Panc1 (cell line): ENCODE data around the gene CD1E. TPM values are rescaled to one million over a fixed set of nuclear protein-coding genes. Genes with fewer than 3 reads are reported as not detected.

Experiments used
- ATAC-seq: fragments of 200-7000 bp; cut with Tn5 transposase; 2 replicates; pipeline ENCODE4 v1.9.1; 2020; ENCODE audit warnings: mild to moderate bottlenecking, moderate library complexity
- BruUV-seq: library from RNA; stranded (reverse); fragments of 400-500 nt; replicated peaks from 2 replicates; lab custom pipeline; 2021; lab: Mats Ljungman, UMichigan
- CTCF ChIA-PET: fragments of 300-600 bp; sonication (Branson Sonifier 250); formaldehyde crosslinking; loops from one replicate; lab custom pipeline; 2022; ENCODE audit warnings: antibody characterized with exemption; lab: Charles Lee
- POLR2A ChIA-PET: fragments of 300-600 bp; sonication (Branson Sonifier 250); formaldehyde crosslinking; loops from one replicate; lab custom pipeline; 2022; ENCODE audit warnings: antibody characterized with exemption; lab: Charles Lee
- DNase-seq: peaks from one replicate; pipeline ENCODE4 v3.0.0-alpha.2; 2010; ENCODE audit warnings: low read depth, low spot score
- H3K27ac ChIP-seq: 2 replicates; pipeline ENCODE4 v1.5.1; 2011; ENCODE audit warnings: mild to moderate bottlenecking, low read length, inconsistent platforms
- H3K27me3 ChIP-seq: fragments of 200-500 bp; sonication (Bioruptor generic); 2 replicates; pipeline ENCODE4 v1.6.0; 2014; ENCODE audit warnings: low read length, inconsistent platforms; ENCODE audit not compliant: control insufficient read depth, insufficient read depth
- H3K36me3 ChIP-seq: fragments of 200-500 bp; sonication (Bioruptor generic); 2 replicates; pipeline ENCODE4 v1.5.1; 2014; ENCODE audit warnings: inconsistent platforms, mild to moderate bottlenecking, low read length, moderate library complexity; ENCODE audit not compliant: control insufficient read depth, insufficient read depth
- H3K4me1 ChIP-seq: 2 replicates; pipeline ENCODE4 v1.5.1; 2011; ENCODE audit warnings: inconsistent platforms, mild to moderate bottlenecking, low read length, moderate library complexity; ENCODE audit not compliant: control insufficient read depth, insufficient read depth
- H3K4me3 ChIP-seq, 2 experiments: 2 replicates each; pipeline ENCODE4 v1.5.1; 2011 to 2012; ENCODE audit warnings: low read depth in 2 of 2, low read length in 2 of 2, mild to moderate bottlenecking in 2 of 2, inconsistent platforms in 1 of 2, moderate library complexity in 1 of 2
- H3K9me3 ChIP-seq: fragments of 200-500 bp; sonication (Bioruptor generic); 2 replicates; pipeline ENCODE4 v1.5.1; 2014; ENCODE audit warnings: low read depth, mild to moderate bottlenecking, inconsistent platforms, low read length, moderate library complexity; ENCODE audit not compliant: control insufficient read depth, insufficient read depth
- POLR2AphosphoS5 ChIP-seq: IDR thresholded peaks from 2 replicates; pipeline ENCODE4 v1.6.1; 2012; ENCODE audit warnings: mild to moderate bottlenecking, low read depth, low read length, moderate library complexity
- SIN3A ChIP-seq: IDR thresholded peaks from 2 replicates; pipeline ENCODE4 v1.6.1; 2012; ENCODE audit warnings: low read depth, mild to moderate bottlenecking, low read length, moderate library complexity, borderline replicate concordance; ENCODE audit not compliant: insufficient read depth
- TCF7L2 ChIP-seq: IDR thresholded peaks from 2 replicates; pipeline ENCODE4 v1.6.1; 2011; ENCODE audit warnings: mild to moderate bottlenecking, low read depth, low read length, inconsistent platforms
- in situ Hi-C: cut with HindIII; loops from 2 replicates; pipeline ENCODE4 v1.10.0; 2016; ENCODE audit warnings: low sequenced_read_pairs, low pct_unique_long_range_greater_than_20kb
- intact Hi-C: fragments of 100-400 bp; cut with micrococcal nuclease; formaldehyde crosslinking; loops from one replicate; pipeline ENCODE4 v1.10.0; 2022; ENCODE audit not compliant: unreplicated experiment
- total RNA-seq: library from RNA; stranded (reverse); gene quantifications from one replicate; pipeline ENCODE4 v1.2.1, GENCODE V29; 2021; ENCODE audit not compliant: unreplicated experiment
- TF ChIP-seq, protein P1 (sequence below), 2 experiments: IDR thresholded peaks; 2 replicates each; pipeline ENCODE4 v1.6.1; 2011 to 2012; ENCODE audit warnings: low read depth in 2 of 2, control low read depth in 1 of 2, low read length in 1 of 2, mild to moderate bottlenecking in 1 of 2, moderate library complexity in 1 of 2; ENCODE audit not compliant: insufficient read depth in 1 of 2
- TF ChIP-seq, protein P2 (sequence below): fragments of 450-650 bp; IDR thresholded peaks from 2 replicates; pipeline ENCODE4 v1.5.1; 2017; ENCODE audit warnings: mild to moderate bottlenecking

The CD1E gene
- total RNA-seq, 1 experiment from 2014 or later: not detected

DNA sequence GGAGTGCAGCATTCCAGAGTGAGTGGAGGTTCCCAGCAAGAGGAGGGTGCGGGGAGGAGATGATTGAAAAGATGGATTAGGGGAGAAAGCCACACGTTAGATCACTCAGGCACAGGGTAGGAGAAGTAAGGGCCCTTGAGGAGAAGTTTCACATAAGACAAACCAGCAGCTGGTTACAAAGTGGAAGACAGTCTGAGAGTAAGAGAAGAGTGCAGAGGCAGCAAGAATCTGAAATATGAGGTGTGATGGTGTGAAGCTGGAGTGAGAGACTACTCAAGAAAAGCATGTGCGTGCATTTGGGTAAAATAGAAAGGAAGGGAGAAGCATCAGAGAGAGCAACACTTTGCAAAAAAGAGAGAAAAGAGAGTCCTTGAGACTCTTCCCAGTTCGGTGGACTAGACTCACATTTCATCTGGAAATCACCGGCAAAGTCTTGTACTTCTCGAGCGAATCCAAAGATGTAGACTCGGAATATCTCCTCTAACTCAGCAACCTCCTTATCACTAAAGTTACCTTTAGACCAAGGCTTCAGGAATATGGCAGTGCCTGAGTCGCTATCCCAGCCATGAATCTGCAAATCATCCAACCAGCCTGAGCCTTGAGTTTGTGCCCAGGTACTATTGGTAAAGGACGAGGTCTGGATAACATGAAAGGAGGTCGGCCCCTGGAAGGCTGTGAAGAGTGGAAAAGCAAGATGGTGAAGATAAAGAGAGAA is 23.1 kb upstream of the CD1E start:
- Histone ChIP-seq H3K36me3 (no peaks in the 10 kb centered on the region), H3K4me3 (no peak overlapping the region), H3K27me3 (no peaks in the 10 kb centered on the region), H3K27ac (no peak overlapping the region), H3K9me3 (no peaks in the 10 kb centered on the region), H3K4me1 (no peaks in the 10 kb centered on the region)
- DNase-seq (no peak), ATAC-seq (no peak)
- in situ Hi-C loops: no loop called here
- TF ChIP-seq TCF7L2: no peak
- no peak for TF ChIP-seq SIN3A
- TF ChIP-seq POLR2AphosphoS5: no peak
- TF ChIP-seq, protein P1, sequence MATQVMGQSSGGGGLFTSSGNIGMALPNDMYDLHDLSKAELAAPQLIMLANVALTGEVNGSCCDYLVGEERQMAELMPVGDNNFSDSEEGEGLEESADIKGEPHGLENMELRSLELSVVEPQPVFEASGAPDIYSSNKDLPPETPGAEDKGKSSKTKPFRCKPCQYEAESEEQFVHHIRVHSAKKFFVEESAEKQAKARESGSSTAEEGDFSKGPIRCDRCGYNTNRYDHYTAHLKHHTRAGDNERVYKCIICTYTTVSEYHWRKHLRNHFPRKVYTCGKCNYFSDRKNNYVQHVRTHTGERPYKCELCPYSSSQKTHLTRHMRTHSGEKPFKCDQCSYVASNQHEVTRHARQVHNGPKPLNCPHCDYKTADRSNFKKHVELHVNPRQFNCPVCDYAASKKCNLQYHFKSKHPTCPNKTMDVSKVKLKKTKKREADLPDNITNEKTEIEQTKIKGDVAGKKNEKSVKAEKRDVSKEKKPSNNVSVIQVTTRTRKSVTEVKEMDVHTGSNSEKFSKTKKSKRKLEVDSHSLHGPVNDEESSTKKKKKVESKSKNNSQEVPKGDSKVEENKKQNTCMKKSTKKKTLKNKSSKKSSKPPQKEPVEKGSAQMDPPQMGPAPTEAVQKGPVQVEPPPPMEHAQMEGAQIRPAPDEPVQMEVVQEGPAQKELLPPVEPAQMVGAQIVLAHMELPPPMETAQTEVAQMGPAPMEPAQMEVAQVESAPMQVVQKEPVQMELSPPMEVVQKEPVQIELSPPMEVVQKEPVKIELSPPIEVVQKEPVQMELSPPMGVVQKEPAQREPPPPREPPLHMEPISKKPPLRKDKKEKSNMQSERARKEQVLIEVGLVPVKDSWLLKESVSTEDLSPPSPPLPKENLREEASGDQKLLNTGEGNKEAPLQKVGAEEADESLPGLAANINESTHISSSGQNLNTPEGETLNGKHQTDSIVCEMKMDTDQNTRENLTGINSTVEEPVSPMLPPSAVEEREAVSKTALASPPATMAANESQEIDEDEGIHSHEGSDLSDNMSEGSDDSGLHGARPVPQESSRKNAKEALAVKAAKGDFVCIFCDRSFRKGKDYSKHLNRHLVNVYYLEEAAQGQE (IDR thresholded peaks at IDR 0.05; ENCODE audit: insufficient read depth in 1 of 2, low read depth in 2 of 2, low read length in 1 of 2): no peak
- TF ChIP-seq, protein P2, sequence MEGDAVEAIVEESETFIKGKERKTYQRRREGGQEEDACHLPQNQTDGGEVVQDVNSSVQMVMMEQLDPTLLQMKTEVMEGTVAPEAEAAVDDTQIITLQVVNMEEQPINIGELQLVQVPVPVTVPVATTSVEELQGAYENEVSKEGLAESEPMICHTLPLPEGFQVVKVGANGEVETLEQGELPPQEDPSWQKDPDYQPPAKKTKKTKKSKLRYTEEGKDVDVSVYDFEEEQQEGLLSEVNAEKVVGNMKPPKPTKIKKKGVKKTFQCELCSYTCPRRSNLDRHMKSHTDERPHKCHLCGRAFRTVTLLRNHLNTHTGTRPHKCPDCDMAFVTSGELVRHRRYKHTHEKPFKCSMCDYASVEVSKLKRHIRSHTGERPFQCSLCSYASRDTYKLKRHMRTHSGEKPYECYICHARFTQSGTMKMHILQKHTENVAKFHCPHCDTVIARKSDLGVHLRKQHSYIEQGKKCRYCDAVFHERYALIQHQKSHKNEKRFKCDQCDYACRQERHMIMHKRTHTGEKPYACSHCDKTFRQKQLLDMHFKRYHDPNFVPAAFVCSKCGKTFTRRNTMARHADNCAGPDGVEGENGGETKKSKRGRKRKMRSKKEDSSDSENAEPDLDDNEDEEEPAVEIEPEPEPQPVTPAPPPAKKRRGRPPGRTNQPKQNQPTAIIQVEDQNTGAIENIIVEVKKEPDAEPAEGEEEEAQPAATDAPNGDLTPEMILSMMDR: no peak
- intact Hi-C loops: no loop called here
- CTCF ChIA-PET: interaction anchor here (1.3 kb wide), 1 partner anchor 127 kb away, joined by 8 read pairs; no protein-coding TSS in a partner anchor
- POLR2A ChIA-PET: no interaction called here
- no TSS peak for BruUV-seq

DNA sequence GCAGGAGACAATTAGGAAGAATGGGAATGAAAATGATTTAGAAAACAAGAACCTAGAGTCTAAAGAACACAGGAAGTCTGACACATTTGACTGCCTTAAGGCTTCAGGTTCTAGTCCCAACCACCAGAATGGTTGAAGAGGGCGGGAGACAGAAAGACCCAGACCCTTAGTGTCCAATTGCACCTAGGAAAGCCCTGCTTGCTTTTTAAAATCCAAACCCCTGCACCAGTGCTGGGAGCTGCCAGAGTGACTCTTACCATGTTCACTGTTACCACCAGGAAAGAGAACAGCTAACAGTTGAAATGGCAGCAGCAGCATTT is 22.6 kb upstream of the CD1E start:
- H3K4me1 ChIP-seq: no peaks in the 10 kb centered on the region
- H3K27ac ChIP-seq: no peak overlapping the region
- TF ChIP-seq, protein P2: no peak
- TF ChIP-seq, protein P1 (IDR thresholded peaks at IDR 0.05; ENCODE audit: insufficient read depth in 1 of 2, low read depth in 2 of 2, low read length in 1 of 2): no peak
- no peak for TF ChIP-seq POLR2AphosphoS5
- TF ChIP-seq SIN3A: no peak
- no peak for TF ChIP-seq TCF7L2
- intact Hi-C loops (no loop called here), in situ Hi-C loops (no loop called here)
- POLR2A ChIA-PET: no interaction called here
- BruUV-seq: no TSS peak
- H3K9me3 ChIP-seq: no peaks in the 10 kb centered on the region
- CTCF ChIA-PET: no interaction called here
- no peak overlapping the region for H3K4me3 ChIP-seq
- no peaks in the 10 kb centered on the region for H3K36me3 ChIP-seq
- ATAC-seq (no peak), DNase-seq (no peak)
- no peaks in the 10 kb centered on the region for H3K27me3 ChIP-seq
